ENCODE data around the gene SNX14. TPM values are rescaled to one million over a fixed set of nuclear protein-coding genes. Genes with fewer than 3 reads are reported as not detected.

Gene SNX14
- total and polyA plus RNA-seq, 2 of the 8 experiments (the other 6 are each of a cell fraction or from before 2014, with no cell fraction given), result 11.9 to 24.2 TPM

DNA sequence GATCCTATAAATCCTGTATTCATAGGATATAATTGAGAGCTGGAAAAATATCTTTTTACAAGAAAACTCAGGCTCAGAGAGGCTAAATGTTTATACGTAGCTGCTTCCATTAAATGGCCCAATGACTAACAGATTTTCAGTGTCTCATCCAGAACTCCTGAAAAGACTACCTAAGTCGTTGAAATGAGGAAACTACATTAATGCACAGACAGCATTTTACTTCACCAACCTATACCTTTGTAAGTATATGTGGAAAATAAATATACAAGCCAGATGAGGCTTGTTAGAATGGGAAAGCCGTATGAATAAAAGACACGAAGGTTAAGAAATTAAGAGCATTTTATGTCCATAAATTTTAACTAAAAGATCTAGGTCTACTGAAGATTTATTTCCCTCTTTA is 8.4 kb upstream of the SNX14 start:
- no peak overlapping the region for H3K4me2 ChIP-seq (ENCODE audit: insufficient read depth in 1 of 2, low read depth in 2 of 2, low read length in 2 of 2)
- no peak overlapping the region for H3K9ac ChIP-seq (replicated peaks in 1 of 4; ENCODE audit: extremely low read depth in 1 of 4, low read depth in 3 of 4, low read length in 3 of 4)
- DNase-seq (ENCODE audit: low read depth in 1 of 2, low spot score in 2 of 2) (no peak), FAIRE-seq (no peak)
- H2BK5ac ChIP-seq (ENCODE audit: low read depth, low read length), result no peak overlapping the region
- no peaks in the 10 kb centered on the region for H4K20me1 ChIP-seq (replicated peaks in 1 of 2; ENCODE audit: control insufficient read depth in 1 of 2, insufficient read depth in 2 of 2, low read length in 2 of 2)
- no peaks in the 10 kb centered on the region for H3K4me1 ChIP-seq (replicated peaks in 1 of 4; ENCODE audit: control insufficient read depth in 3 of 4, insufficient read depth in 4 of 4, low read length in 3 of 4)
- no peak overlapping the region for H2AK5ac ChIP-seq (ENCODE audit: low read depth, low read length)
- H3K27ac ChIP-seq (ENCODE audit: low read depth, low read length), result no peak overlapping the region
- no peak overlapping the region for H2BK15ac ChIP-seq (ENCODE audit: low read length)
- no peaks in the 10 kb centered on the region for H3K23me2 ChIP-seq (ENCODE audit: low read depth, low read length)
- no peak overlapping the region for H3K56ac ChIP-seq (replicated peaks; ENCODE audit: insufficient read length, low read depth, low read length)
- H4K91ac ChIP-seq (replicated peaks; ENCODE audit: insufficient read length, low read length), result no peak overlapping the region
- H3K4ac ChIP-seq (replicated peaks; ENCODE audit: insufficient read length, low read depth, low read length), result no peak overlapping the region
- no peak overlapping the region for H3K14ac ChIP-seq (ENCODE audit: insufficient read length)
- H2BK120ac ChIP-seq (replicated peaks; ENCODE audit: low read depth, low read length), result no peak overlapping the region
- no peak overlapping the region for H3K18ac ChIP-seq (ENCODE audit: extremely low read depth, low read length)
- H2BK12ac ChIP-seq (ENCODE audit: low read depth, low read length), result no peak overlapping the region
- no peak overlapping the region for H4K5ac ChIP-seq (ENCODE audit: insufficient read length, low read depth, low read length)
- H3K27me3 ChIP-seq (replicated peaks in 1 of 4; ENCODE audit: control insufficient read depth in 3 of 4, extremely low read depth in 1 of 4, insufficient read depth in 3 of 4, low read length in 3 of 4), result no peaks in the 10 kb centered on the region
- H3K36me3 ChIP-seq (ENCODE audit: control insufficient read depth in 2 of 4, insufficient read depth in 4 of 4, low read length in 3 of 4), result no peaks in the 10 kb centered on the region
- no peaks in the 10 kb centered on the region for H3K79me1 ChIP-seq (ENCODE audit: low read depth, low read length)
- 93% methylated on average over 4 of the region's 4 CpGs; no CpG with 5 or more reads in 1 of the 2 experiments for WGBS, 2 experiments (ENCODE audit: extremely low coverage in 1 of 2, insufficient coverage in 1 of 2, insufficient read length in 1 of 2, insufficient replicate concordance in 2 of 2, low coverage in 1 of 2, low lambda C conversion rate in 2 of 2, missing lambda C conversion rate in 1 of 2)
- no peak overlapping the region for H4K8ac ChIP-seq (ENCODE audit: extremely low read depth, insufficient read depth, low read length)
- ChIA-PET POLR2A (ENCODE audit: partially characterized antibody) (interaction anchor here (0.9 to 5.7 kb wide), 7 partner anchors 8 to 76 kb away, joined by 3 to 33 read pairs (median 4); partner anchors contain the start of genes SNX14 and SYNCRIP), CTCF (ENCODE audit: partially characterized antibody) (interaction anchor here (0.7 kb wide), 1 partner anchor 9 kb away, joined by 4 read pairs; no protein-coding TSS in a partner anchor)
- H2BK20ac ChIP-seq (ENCODE audit: low read length), result no peak overlapping the region
- H3K79me2 ChIP-seq (ENCODE audit: control insufficient read depth in 1 of 2, insufficient read depth in 2 of 2, low read length in 2 of 2), result no peaks in the 10 kb centered on the region
- no peak overlapping the region for H3K4me3 ChIP-seq (ENCODE audit: extremely low read depth in 1 of 4, insufficient read depth in 2 of 4, low read depth in 3 of 4, low read length in 4 of 4)
- no peak overlapping the region for H3K23ac ChIP-seq (ENCODE audit: insufficient read length)
- TF ChIP-seq SRF (IDR thresholded peaks at IDR 0.05; ENCODE audit: low read depth, low read length), result no peak
- TF ChIP-seq TCF12 (IDR thresholded peaks at IDR 0.05; ENCODE audit: low read depth, low read length), result no peak
- TF ChIP-seq BCL11A (IDR thresholded peaks at IDR 0.05; ENCODE audit: low read depth in 2 of 2, low read length in 2 of 2), result no peak
- TF ChIP-seq CREB1 (IDR thresholded peaks at IDR 0.05), result no peak
- TF ChIP-seq ASH2L (IDR thresholded peaks at IDR 0.05; ENCODE audit: low read length), result no peak
- TF ChIP-seq BACH1 (IDR thresholded peaks at IDR 0.05; ENCODE audit: low read length), result no peak
- TF ChIP-seq SIRT6 (IDR thresholded peaks at IDR 0.05; ENCODE audit: low read length), result no peak
- no peak for TF ChIP-seq CBX5 (IDR thresholded peaks at IDR 0.05; ENCODE audit: low read depth, low read length)
- no peak for TF ChIP-seq ZNF274 (IDR thresholded peaks at IDR 0.05; ENCODE audit: borderline replicate concordance, extremely low read depth, low read length)
- no peak for TF ChIP-seq SIX5 (IDR thresholded peaks at IDR 0.05; ENCODE audit: low read depth, low read length)
- no peak for TF ChIP-seq POLR2A (IDR thresholded peaks at IDR 0.05; ENCODE audit: control extremely low read depth in 1 of 2, low read depth in 2 of 2, low read length in 2 of 2)
- TF ChIP-seq, protein P1, sequence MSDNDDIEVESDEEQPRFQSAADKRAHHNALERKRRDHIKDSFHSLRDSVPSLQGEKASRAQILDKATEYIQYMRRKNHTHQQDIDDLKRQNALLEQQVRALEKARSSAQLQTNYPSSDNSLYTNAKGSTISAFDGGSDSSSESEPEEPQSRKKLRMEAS (IDR thresholded peaks at IDR 0.05), result no peak
- TF ChIP-seq POU5F1 (IDR thresholded peaks at IDR 0.05; ENCODE audit: low read depth, low read length), result no peak
- no peak for TF ChIP-seq CBX8 (IDR thresholded peaks at IDR 0.05; ENCODE audit: borderline replicate concordance, low read depth, low read length)
- no peak for TF ChIP-seq RAD21 (IDR thresholded peaks at IDR 0.05 in 1 of 2, conservative IDR thresholded peaks at IDR 0.05 in 1 of 2; ENCODE audit: low read depth in 2 of 2, low read length in 2 of 2)
- no peak overlapping the region for H2AFZ ChIP-seq (ENCODE audit: low read length)
- no peaks in the 10 kb centered on the region for H3K9me3 ChIP-seq (ENCODE audit: insufficient read depth in 2 of 2, low read depth in 1 of 2, low read length in 1 of 2)

Measured in H1 (cell line).